Left renal cortex interstitium (tissue), 4 donors: ENCODE data around the gene HNRNPA2B1. TPM values are rescaled to one million over a fixed set of nuclear protein-coding genes. Genes with fewer than 3 reads are reported as not detected.
"Not testable (repeated sequence)": the region's sequence is repeated elsewhere in the genome, so short reads cannot be mapped to it uniquely, and the experiment has no call there.

ENCODE experiments used
- DNase-seq, 4 donors: peaks; one replicate each; pipeline ENCODE4 v3.0.0-alpha.2; 2013; ENCODE audit warnings: low read depth in 4 of 4, low spot score in 2 of 4, missing footprints in 1 of 4
- polyA plus RNA-seq, 4 donors: library from polyadenylated mRNA; unstranded; fragments of 120-200 nt; gene quantifications; one replicate each; pipeline ENCODE4 v1.2.1, GENCODE V29; 2013; ENCODE audit not compliant: insufficient read length in 4 of 4

The HNRNPA2B1 gene
- polyA plus RNA-seq, 4 donors: 1,177 to 1,886 (median 1,534) TPM

DNA sequence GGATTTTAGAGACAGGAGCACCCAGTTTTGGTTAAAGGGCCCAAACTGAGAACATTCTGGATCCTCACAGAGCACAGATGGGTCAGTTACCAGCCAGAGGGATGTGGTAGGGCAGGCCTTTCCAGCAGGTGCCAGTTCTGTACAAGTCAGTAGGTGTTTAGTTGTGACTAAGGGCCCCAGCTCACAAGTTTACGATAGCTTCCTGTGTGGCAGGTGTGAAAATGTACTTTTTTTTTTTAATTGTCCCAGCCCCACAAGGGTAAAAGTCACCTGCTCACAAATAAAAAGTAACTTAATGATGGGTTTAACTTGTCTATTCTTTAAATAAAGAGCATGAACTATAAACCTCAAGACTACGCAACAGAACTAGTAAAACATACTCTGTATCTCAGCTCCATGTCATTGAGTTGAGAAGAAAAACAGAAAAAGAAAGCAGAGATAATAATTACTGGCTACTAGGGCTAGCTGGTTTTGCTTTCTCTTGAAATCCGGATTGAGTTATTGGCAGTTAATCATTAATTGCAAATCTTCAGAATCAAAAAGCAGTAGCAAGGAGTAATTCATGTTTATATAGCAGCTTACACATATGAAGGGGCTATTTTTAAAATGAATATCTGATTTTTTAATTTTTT is 33.1 kb downstream of the HNRNPA2B1 start:
- no peak for DNase-seq

DNA sequence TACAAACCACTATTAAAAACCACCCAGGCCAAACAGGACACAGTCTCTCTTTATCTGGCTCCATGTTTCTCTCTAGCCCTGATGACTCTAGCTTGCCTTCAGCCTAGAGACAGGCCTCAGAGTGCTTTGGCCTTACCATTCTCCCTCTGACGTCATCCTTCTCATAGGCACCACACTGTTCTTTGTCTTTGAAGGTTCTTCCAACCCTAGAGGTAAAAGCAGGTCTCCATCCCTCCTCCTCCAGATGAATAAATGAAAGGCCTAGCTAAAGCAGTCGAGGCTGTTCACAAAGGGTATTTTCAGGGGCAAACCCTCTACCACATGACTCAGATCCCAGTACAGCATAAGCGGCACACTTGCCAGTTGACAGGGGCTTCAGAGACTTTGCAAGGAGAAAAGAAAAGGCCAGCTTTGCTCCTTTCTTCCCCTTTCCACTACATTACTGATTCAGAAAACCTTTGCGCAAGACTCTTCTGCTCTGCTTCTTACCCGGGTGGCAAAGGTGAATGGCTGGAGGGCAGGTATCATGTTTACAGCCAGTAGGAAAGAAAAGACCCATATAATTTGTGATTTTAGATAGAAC is 33.8 kb downstream of the HNRNPA2B1 start:
- no peak for DNase-seq

DNA sequence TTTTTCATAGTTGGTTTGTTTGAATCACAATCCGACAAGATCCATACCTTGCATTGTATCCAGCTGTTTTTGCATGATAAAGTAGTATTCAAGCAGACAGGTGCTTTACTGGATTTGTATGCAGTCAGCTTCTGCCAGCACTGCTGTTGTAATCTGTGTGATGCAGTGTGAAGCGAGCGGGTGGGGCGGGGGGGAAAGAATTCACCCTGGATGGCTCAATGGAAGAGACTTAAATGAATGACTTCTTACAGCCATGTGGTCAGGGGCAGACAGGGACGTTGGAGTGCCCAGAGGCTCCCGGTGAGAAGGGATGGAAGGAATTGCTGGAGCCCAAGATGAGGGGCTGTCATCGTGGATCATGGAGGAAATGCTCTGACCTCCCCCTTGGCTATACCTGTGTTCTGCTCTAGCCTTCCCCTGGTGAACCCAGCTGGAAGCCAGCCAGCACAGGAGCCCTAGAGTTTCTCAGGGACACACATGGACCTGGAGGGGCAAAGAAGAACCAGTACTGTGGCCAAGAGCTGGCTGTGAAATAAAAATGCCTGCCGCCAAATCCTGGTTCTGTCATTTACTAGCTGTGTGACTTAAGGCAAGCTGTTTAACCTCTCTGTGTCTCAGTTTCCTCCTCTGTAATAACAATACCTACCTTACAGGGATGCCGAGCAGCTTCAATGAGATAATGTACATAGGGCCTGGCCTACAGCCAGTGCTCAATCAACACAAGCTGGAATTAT is 34.4 kb downstream of the HNRNPA2B1 start:
- no peak for DNase-seq

DNA sequence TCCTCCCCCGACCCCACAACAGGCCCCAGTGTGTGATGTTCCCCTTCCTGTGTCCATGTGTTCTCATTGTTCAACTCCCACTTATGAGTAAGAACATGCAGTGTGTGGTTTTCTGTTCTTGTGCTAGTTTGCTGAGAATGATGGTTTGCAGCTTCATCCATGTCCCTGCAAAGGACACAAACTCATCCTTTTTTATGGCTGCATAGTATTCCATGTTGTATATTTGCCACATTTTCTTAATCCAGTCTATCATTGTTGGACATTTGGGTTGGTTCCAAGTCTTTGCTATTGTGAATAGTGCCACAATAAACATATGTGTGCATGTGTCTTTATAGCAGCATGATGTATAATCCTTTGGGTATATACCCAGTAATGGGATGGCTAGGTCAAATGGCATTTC is 36.7 kb downstream of the HNRNPA2B1 start:
- DNase-seq: not testable (repeated sequence)

DNA sequence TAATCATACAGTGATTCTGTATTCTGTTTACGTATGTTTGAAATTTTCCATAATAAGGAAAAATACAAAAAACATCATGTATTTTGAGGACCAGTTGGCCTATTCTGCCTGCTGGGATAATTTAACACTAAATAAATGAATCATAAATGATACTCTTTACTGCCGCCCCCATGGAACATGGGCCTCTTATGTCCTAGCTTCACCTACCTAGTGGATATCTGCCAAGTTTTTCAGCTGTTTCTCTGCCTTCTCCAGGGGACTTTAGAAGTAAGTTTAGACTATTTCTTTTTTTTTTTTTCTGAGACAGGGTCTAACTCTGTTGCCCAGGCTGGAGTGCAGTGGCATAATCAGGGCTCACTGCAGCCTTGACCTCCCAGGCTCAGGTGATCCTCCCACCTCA is 38.1 kb downstream of the HNRNPA2B1 start:
- no peak for DNase-seq

DNA sequence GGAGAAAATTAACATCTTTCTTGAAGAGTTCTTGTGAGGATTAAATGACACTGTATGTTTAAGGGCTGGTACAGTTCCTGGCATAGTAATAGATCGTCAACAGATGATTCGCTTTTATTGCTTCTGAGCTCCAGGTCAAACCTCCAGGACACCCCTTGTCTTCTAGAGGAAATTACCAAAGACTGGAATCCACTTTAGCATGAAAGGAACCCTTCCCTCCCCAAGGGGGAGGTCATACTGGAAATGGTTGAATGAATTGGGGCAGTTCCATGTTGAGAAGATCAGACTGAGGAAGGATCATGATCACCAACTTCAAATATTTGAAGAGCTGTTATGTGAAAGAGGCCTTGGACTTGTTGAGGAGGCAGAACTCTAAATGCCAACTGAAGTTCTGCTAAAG is 39.6 kb downstream of the HNRNPA2B1 start:
- DNase-seq: no peak

DNA sequence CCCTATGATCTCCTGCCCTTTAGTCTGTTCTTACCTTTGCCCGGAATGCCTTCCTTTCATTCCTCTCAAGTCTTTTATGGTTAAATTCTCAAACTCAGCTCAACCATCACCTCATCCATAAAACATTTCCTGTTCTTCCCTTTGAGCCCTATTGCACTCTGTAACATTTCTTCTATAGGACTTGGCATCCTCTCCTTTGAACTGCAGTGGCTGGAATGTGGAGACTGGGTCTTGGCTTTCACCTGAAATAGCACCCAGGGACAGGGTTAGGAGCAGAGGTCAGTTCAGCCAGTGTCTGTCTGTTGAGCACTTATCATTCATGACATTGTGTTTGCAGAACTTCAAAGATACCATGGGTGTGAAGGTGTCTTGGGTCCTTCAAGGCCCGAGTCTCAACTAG is 41.3 kb downstream of the HNRNPA2B1 start:
- DNase-seq: no peak

DNA sequence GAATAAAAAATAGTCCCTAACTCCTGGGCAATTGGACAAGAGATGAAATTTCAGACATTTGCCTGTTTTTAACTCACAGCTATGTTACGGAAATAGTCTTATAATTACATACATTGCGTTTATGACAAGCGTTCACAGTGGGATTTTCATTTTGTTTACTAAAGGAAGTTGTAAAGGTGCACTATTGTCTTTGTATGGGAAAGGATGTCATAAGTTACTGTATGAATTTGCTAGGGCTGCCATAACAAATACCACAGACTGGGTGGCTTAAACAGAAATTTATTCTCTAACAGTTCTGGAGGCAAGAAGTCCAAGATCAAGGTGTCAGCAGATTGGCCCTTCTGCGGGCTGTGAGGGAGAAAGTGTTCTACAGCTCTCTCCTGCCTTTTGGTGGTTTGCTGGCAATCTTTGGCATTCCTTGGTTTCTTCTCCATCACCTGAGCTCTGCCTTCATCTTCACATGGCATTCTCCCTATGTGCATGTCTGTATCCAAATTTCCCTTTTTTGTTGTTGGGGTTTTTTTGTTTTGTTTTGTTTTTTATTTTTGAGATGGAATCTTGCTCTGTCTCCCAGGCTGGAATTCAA is 42.9 kb downstream of the HNRNPA2B1 start:
- no peak for DNase-seq

DNA sequence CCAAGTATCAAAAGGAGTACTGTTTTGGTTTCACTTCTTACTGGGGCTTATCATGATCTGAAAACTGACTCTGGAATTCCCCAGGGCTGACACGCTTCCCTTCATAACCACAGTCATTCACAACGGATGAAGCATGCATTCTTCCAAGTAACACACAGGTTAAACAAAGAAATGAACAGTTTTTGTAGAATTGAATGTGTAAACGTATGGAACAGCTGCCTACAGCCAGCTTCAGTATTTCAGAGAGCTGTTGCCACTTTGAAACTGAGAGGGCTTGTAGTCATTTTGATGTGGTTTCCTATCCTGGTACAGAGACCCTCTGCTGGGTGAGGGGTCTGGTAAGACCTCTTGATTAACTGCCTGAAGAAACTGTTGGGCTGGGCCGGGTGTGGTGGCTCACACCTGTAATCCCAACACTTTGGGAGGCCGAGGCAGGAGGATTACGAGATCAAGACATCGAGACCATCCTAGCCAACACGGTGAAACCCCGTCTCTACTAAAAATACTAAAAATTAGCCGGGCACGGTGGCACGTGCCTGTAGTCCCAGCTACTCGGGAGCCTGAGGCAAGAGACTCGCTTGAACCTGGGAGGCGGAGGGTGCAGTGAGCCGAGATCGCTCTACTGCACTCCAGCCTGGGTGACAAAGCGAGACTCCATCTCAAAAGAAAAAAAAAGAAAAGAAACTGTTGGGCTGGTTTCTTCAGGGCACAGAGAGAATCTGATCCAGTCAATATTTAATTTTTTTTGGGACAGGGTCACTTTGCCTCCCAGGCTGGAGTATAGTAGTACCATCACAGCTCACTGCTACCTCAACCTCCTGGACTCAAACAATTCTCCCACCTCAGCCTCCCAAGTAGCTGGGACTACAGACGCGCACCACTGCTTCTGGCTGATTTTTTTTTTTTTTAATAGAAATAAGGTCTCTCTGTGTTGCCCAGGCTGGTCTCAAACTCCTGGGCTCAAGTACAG is 43.8 kb downstream of the HNRNPA2B1 start:
- no peak for DNase-seq

DNA sequence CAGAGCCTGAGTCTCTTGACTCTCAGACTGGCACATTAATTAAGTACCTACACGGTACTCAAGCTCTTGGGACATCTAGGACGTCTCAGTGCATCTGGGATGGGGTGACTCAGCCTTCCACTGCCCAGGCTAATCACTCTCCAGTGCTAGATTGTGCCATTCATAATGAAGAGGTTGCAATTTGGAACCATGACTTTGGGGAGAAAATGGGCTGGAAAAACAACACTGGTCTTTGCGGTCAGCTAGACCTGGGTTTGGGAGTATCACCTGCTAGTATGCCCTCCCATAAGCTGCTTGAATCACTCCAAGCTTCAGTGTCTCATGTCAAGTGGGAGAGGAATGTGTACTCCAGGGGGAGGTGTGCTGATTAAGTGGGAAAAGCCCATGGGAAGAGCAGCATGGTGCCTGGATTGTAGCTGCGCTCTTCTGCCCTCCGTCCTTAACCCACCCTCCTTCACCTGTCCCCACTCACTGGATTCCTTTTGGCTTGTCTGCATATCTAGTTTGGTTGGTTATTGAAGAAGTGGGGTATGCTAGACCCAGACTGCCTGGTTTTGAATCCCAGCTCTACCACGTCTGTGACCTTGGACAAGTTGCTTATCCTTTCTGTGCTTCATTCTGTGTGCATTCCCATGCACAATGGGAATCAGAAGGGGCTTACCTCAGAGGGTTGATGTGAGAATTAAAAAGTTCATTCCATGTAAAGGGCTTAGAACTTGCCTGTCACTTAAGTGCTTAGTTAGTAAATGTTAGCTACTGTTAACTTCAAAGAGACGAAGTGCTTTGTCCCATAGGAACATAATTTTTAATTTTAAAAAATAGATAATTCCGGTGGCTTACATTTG is 44.8 kb downstream of the HNRNPA2B1 start:
- DNase-seq: no peak

DNA sequence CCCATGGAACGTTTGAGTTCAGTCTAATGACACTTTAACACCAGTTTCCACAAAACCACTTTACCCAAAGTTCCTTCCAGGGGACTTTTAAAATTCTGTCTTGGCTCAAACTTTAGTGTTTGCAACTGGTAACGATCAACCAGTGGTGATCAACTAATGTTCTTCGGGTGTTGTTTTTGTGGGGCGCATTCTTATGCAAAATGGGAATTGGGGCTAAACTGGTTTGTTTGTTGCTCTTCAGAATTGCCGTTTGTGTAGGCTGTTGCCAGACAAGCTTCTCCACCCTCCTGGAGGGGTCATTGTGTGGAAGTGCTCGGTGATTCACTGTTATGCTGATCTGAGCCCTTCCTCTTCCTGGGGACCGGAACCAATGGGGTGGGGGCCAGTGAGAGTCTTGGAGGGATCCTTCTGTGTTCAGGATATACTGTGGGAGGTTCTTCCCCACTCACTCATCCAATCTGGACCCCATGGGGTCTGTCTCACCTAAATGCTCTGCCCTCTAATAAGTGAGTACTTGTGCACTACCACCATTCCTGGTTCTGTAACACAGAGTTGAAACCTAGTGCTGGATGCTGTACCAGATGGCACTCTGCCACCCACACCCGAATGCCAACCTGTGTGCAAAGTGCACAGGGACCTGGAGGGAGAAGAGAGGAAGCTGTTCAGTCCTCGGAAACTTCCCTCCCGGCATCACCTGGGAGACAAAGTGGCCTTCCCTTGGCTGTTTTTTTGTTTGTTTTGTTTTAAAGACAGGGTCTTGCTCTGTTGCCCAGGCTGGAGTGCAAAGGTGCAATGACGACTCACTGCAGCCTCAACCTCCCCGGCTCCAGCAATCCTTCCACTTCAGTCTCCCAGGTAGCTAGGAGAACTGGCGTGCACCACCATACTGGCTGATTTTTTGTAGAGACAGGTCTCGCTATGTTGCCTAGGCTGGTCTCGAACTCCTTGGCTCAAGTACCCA is 46.4 kb downstream of the HNRNPA2B1 start:
- no peak for DNase-seq

DNA sequence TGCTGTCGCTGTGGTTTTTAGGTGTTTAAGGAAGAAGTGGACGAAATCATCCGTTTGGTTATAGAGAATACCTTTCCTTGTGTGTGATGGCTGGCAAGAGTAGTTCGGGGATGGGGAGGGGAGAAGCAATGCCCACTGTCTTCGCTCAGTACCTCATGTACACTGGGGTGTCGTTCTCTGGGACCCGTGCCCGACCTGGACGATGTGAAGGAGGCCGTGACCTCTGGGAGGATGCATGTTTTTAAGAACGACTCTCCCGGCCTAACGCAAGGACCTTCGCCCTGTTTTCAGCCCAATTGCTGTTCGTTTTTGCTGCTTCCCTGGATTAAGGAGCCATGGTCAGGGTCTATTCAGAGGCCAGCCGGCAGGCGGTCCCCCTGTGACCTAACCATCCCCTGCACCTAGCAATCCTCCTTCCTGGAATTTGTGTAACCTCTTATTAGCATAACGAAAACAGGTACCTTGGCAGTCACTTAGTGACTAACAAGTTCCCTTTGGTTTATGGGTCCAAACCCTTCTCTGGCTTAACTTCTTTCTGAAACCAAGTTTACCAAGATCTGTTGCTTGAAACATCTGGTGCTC is 47.2 kb downstream of the HNRNPA2B1 start:
- DNase-seq: no peak

DNA sequence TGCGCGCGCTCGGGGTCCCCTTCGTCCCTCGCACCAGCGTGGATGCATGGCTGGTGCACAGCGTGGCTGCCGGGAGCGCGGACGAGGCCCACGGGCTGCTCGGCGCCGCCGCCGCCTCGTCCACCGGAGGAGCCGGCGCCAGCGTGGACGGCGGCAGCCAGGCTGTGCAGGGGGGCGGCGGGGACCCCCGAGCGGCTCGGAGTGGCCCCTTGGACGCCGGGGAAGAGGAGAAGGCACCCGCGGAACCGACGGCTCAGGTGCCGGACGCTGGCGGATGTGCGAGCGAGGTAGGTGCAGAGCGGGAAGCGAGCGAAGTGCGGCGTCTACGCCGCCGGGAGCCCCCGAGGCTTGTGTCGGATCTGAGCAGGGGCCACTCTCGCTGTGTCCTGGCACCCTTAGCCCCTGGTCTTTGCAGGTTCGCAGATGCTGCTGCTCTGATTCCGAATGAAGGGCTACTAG is 47.7 kb downstream of the HNRNPA2B1 start:
- DNase-seq: not testable (repeated sequence)

DNA sequence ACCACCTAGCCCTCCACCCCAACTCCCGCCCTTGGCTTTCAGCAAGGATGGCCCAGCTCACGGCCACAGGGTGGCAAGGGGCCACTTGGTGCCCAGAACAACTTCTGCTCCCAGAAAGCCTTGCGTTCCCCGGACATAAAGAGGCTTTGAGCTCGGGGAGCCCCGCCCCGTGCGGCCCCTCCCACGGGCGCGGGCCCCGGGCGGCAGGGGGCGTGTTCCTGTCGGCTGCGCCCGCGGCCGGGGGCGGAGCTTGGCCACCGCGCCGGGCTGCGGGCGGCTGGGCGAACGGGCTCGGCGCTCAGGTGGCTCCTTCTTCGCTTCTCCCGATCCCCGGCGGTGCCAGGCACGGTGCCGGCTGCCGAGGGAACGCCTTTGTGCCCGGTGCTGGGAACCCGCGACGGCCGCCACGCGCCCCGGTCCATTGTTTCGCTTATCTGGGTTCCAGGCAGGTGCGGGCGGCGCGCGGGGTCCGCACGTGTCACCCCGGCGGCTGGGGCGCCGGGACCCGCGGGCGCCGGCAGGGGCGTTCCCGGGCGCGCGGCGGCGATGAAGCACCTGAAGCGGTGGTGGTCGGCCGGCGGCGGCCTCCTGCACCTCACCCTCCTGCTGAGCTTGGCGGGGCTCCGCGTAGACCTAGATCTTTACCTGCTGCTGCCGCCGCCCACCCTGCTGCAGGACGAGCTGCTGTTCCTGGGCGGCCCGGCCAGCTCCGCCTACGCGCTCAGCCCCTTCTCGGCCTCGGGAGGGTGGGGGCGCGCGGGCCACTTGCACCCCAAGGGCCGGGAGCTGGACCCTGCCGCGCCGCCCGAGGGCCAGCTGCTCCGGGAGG is 48.4 kb downstream of the HNRNPA2B1 start, which contains the start of gene NFE2L3:
Gene NFE2L3, plus strand, starts transcription at position 246 of the 829 bp plus-strand sequence. Its CDS starts 301 bp downstream, at position 547.
- DNase-seq: peak in 1 of 4 donors; percentile 39

DNA sequence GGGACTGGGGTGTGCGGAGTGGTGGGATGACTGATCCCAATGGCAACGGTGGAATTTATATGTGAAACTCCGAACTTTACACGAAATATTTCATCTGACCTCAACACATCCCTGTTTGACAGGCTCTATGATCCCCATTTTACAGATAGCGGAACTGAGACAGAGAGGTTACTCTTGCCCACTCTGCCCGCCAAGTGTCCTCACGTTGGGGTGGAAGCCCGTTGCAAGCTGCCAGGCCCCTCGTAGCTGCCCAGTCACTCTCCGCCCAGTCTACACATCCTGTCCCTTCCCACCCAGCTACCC is 48.9 kb downstream of the HNRNPA2B1 start:
- DNase-seq: no peak

DNA sequence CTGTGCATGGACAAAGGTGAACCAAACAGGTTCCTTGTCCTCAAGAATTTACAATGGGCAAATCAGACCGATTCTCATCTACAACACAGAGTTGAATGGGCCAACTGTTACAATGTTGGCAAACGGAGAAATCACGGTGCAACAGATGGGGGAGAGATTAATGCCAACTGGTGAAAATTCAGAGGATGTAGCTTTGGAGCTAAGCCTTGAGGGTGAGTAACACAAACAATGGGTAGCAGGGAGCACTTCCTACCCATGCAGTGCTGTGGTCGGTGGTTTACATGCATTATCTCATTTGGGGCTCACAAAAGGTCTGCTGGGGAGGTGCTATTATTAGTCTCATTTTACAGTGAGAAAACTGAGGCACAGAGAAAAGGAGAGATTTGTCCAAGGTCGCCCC is 49.5 kb downstream of the HNRNPA2B1 start:
- DNase-seq: no peak

DNA sequence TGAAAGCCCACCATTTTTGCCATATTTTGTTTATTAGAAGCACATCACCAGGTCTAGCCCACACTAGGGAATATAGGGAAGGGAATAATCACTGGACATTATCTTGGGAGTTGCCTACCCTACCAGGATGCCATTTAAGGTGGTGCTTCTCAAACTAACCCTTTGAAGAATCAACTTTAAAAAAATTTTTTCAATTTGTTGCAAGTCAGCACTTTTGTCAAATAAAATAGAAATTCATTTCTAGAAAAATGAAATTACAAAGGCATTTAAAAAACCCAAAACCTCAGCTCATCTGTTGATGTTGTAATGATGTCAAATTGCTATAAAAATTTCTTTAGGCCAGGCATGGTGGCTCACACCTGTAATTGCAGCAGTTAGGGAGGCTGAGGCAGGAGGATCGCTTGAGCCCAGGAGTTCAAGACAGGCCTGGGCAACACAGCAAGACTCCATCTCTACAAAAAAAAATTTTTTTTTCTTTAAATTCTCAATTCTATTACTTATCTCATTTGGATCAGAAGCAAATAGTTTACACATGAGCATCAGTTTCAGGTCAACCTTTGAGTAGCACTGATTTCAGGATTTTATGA is 51.1 kb downstream of the HNRNPA2B1 start:
- no peak for DNase-seq
